Measurements from ENCODE around the gene STIP1.

Gene STIP1

GRCh38 chr11:64185693-64186491 is at the start of gene STIP1:
Gene STIP1 (plus strand): TSS chr11:64186171. CDS start chr11:64186262, 91 bp downstream.
- DNase-seq = peak; percentile 97

GRCh38 chr11:64136765-64137441 is 49.1 kb upstream of the STIP1 start:
- DNase-seq = no peak

- no peak for DNase-seq
Measured at GRCh38 chr11:64138398-64138797, 47.6 kb upstream of the STIP1 start.

DNA sequence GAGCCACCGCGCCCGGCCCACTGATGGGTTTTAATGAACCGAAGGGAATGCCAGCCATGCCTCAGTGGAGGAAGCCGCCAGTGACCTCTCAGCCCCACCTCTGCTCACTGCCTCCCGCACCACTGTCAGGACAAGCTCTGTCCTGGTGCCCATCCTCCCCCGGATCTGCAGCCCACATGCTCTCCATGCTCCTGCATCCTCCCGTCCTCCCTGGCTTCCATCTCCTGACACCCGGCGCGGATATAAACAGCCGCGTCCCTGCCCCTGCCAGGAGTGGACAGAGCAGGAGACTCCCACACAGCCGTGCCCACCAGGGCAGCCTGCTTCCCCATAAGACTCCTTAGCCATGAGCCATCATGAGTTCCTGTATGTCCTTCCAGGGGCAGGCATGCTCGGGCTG is 46.9 kb upstream of the STIP1 start:
- DNase-seq = no peak

GRCh38 chr11:64140082-64140481 is 45.9 kb upstream of the STIP1 start:
- no peak for DNase-seq

- no peak for DNase-seq
Measured at GRCh38 chr11:64141081-64141783, 44.7 kb upstream of the STIP1 start.

DNA sequence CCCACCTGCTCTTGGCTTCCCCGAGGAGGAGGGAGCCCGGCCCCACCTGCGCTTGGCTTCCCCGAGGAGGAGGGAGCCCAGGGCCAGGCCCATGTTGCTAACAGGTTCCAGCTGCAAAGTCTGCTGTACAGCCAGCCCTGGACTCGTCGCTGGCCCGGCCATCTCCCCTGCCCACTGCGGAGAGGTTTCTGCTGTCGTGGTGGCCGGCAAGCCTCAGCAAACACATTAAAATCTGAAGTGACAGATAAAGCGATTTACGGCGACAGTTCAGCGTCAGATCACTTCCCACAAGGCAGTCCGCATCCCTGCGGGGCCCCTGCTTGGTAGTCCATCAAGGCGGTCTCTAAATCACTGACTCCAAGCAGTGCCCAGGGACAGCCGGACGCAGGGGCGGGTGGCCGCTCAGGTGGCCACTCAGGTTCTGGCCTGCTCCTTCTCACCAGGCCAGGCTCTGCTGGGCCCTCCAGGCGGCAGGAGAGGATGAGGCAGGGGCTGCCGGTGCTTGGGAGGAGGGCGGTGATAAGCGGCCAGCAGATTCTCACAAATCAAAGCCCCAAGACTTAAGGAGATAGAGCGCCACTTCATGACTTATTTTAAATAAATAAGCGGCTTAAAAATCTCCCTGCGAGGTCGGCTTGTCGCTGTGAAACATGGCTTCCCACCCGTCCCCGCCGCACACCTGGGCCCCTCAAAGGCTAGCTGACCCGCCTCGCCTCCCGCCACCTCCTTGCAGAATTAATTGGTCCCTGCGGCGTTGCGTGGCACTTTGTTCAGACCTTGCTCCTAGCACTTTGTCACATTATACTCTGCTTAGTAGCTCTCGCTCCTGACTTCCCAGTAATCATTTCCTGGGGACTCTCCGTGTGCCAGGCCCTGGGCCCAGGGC is 41.1 kb upstream of the STIP1 start:
- DNase-seq = no peak

DNA sequence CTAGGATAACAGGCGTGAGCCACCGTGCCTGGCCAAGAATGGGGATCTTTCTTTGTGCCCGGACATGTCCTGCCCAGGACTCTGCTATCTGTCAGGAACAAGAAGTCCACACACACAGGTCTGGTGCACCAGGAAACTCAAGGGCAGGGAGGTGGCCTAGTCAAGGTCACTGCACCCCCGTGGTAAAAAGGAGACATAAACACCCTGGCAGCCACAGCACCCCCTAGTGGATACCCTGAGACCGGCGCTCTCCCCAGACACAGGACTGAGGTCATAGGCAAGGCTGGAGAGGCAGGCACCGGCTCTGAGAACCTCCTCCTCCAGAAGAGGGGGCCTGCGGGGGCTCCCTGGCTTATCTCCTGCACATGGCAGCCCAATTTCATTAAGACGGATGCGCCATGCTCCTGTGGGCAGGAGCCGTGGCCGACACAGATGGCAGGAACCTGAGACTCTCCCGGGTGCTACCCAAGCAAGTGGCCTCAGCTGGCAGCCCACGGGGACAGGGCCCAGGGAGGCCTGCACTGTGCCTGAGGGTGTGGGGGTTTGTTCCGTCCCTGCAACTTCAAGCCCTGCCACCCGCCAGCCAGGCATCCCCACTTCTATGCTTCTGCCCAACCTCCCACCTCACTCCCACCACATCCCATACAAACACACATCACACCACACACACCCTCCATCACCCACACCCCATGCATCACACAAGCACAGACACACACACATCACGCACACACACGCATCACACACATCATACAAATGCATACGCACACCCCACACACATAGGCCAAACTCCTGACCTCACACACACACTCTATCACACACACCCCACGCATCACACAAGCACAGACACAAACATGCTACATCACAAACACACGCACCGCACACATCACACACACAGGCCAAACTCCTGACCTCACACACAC is 39.7 kb upstream of the STIP1 start:
- DNase-seq = peak; percentile 65

GRCh38 chr11:64148226-64148916 is 37.6 kb upstream of the STIP1 start:
- peak; percentile 76 for DNase-seq

GRCh38 chr11:64148917-64149617 is 36.9 kb upstream of the STIP1 start:
- no peak for DNase-seq

DNA sequence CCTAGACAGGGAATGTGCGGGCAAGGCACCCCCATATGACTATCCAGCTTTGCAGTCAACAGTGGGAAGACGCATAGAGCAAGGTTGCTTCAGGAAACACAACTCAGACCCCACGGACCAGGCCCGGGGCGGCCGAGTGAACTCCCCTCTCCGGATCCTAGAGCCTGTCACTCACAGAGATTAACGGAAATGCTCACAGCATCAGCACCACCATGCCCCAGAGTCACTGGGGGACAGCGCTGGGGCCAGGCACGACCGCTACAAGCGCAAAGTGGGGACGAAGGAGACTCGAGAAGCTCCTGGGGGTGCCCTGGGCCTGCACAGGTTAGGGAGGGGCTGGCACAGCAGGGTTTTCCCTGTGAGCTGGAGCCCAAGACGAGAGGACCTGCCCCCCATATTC is 35.9 kb upstream of the STIP1 start:
- DNase-seq = no peak

DNA sequence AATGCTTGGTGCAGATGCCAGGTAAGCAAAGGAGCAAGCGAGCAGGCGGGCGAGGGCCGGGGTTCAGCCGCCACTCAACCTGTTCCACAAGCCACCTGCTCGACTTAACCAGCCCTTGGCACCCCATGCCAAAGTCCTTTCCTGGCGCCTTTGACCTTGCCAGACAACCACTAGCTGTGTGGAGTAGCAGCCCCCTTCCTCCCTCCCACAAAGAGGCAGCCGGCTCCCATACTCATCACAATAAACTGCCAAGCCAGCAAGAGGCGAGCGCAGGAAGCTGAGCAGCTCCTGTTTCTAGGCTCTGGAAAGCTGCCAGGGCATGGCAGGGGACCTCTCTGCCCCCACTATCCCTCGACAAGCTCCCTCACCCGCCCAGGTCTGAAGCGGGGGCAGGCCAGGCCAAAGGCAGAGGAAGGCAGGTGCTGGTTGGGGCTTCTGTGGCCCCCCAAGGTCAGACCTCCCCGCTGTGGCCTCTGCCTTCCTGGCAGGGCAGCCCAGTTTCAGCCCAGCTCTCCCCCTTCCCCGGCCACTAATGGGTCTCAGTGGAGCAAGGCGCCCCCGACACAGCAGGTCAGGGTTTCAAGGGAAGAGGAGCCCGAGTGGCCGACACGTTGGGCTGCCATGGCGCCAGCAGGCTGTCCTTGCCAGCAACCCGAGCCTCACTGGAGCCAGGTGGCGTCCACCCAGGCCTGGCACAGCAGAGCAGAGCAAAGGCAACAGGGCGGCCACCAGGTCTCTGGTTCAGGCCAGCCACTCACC is 35.3 kb upstream of the STIP1 start:
- DNase-seq = no peak

DNA sequence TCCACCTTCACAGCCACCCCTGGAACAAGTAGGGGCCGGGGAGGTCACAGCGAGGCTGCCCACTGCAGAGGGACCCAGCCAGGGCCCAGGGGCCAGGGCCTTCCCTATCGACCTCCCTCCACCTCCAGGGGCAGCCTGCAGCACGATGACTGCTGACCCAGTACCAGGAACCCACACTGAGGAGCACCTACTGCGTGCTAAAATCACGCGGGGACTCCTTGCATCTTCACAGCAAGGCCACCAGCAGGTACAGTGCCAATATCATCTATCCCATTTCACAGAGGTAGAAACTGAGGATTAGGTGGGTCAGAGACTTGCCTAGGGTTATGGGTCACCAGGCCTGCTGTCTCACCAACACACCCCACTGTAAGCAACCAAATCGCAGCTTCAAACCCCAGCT is 34.6 kb upstream of the STIP1 start:
- no peak for DNase-seq

DNA sequence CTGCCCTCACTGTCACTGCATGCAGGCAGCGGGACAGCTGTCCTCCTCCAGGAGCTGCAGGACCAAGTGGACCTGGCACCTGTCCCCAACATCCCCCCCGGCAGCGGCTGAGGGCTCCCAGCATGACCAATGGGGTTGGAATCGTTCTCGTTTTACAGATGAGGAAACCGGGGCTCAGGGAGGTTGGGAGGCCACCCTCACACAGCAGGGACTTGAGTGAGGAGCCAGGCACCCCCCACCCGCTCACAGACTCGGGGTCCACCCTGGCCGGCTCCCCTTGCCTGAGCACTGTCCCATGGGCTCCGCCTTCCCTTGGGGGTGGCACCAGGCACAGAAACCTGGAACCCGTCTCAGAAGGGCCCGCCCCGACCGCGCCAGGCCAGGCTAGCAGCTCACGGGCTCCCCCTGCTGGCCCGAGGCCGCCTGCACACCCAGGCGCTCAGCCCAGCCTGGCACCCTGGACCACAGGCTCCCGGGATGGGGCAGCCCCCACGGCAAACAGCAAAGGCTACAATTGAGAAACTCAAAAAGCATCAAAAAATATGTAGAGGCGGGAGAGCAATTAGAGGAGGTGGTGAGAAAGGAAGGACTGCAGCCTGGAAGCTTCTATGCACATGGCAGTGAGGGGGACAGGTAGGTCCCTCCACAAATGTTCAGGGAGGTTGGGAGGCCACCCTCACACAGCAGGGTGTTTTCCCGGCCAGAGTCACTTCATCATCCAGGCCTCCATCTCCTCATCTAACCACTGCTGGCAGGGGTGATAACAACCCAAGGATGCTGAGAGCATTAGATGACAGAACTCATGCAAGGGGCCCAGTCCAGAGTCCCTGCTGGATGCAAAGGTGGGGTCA is 32.9 kb upstream of the STIP1 start:
- peak; percentile 81 for DNase-seq

- no peak for DNase-seq
Measured at GRCh38 chr11:64153812-64154211, 32.2 kb upstream of the STIP1 start.

DNA sequence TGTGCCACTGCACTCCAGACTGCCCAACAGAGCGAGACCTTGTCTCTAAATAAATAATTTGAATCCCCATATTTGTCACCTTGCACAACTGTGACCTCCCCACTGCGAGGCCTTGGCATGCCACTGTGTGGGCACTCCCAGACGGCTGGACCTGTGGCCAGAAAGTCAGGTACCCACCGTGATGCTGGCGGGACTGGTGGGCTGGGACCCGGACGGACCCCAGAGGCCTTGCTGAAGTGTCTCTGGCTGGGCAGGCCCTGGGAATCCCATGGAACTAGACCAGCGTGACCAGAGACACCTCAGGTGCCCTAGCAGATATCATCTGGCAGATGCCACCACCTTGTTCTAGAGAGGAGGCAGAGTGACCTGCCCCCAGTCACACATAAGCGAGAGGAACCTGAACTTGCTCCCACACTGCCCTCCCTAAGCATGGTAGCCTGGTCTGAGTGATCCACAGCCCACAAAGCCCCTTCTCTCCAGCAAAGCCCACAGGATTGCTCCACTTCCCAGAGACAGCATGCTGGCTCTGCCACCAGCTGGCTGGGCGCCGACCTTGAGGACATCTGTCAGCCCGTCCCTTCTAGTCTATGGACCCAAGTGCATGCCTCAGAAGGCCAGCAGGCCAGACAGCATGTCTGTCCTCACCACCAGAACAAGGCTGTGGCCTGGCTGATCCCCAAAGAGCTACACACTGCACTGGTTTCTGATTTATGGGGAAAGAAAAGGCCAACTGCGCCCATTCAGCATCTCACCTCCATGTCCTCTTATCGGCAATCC is 29.5 kb upstream of the STIP1 start:
- no peak for DNase-seq

DNA sequence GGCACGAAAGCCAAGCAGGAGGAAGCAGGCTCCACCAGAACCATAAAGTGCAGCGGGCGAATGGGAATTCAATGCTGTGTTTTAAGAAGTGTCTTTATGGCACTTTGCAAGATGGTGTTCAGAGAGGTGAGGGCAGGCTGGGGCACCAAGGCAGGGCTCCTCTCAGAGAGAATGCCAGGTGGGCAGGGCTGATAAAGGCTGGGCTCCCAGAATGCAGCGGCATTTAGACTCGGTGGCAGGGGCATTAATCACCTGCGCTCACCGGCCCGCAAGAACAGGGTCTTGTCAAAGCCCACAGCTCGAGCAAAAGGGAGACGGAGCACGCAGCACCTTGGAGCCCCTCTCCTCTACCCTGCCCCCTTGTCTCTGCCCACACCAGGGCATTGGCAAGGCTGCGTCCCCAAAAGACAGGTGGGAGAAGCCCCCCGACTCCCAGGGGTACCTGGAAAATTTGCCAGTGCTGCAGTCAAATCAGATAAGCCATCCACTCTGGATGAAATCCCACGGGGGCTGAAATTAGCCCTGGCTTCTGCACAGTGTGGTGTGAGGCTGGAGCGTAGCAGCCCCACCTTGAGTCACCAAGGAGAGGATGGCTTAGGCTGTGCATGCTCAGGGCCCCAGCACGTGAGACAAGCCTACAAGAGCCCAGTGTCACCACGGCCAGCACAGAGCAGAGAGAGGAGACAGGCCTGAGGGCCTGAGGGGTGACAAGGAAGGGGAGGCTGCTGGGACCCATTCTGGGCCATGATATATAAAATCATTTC is 28.2 kb upstream of the STIP1 start:
- DNase-seq = no peak

Data from activated T-cell treated with anti-CD3 and anti-CD28 coated beads, Interleukin-2, amount 50 U/mL, for 1 hour (primary cell).